ENCODE results near the gene TMCO2. TPM values are rescaled to one million over a fixed set of nuclear protein-coding genes. Genes with fewer than 3 reads are reported as not detected.

TMCO2 gene
- total and polyA plus RNA-seq, 10 of the 15 experiments (the other 5 are each of a cell fraction or from before 2014, with no cell fraction given): not detected

GRCh38 chr1:40268211-40268610, 20.5 kb downstream of the TMCO2 start:
- H3K9me3 ChIP-seq (replicated peaks; ENCODE audit: control insufficient read depth, insufficient read depth, low read length): no peaks in the 10 kb centered on the region
- no peak overlapping the region for H3K4me2 ChIP-seq (ENCODE audit: control insufficient read depth, insufficient read depth)
- TF ChIP-seq IRF5 (IDR thresholded peaks at IDR 0.05; ENCODE audit: borderline replicate concordance) (no peak), REST (IDR thresholded peaks at IDR 0.05; ENCODE audit: low read depth, low read length) (no peak), HDAC6 (IDR thresholded peaks at IDR 0.05; ENCODE audit: unreplicated experiment) (no peak), RAD51 (IDR thresholded peaks at IDR 0.05) (no peak), MYC (IDR thresholded peaks at IDR 0.05; ENCODE audit: insufficient read depth, insufficient read length, insufficient replicate concordance, low read length, severe bottlenecking) (no peak), HSF1 (IDR thresholded peaks at IDR 0.05; ENCODE audit: low read depth, low read length) (no peak), SKIL (IDR thresholded peaks at IDR 0.05; ENCODE audit: low read depth, poor library complexity, severe bottlenecking) (no peak), BMI1 (IDR thresholded peaks at IDR 0.05; ENCODE audit: borderline replicate concordance) (no peak), SMAD1 (IDR thresholded peaks at IDR 0.05; ENCODE audit: low read depth, partially characterized antibody) (no peak), WRNIP1 (IDR thresholded peaks at IDR 0.05; ENCODE audit: borderline replicate concordance, low read depth, low read length) (no peak)
- BruUV-seq (replicated peaks): no TSS peak
- no peak overlapping the region for H3K9ac ChIP-seq (ENCODE audit: control insufficient read depth, insufficient read depth, low read length)
- POLR2A ChIA-PET: interaction anchor here (0.6 kb wide), 1 partner anchor 13 kb away, joined by 4 read pairs; no protein-coding TSS in a partner anchor
- peaks cover 1% of the 10 kb centered on the region; the same call in 1 of the 2 replicates for H3K79me2 ChIP-seq (ENCODE audit: control insufficient read depth, insufficient read depth, low read length)
- FAIRE-seq (no peak), ATAC-seq (no peak), DNase-seq (ENCODE audit: low read depth, low spot score) (no peak)
- SMC1A ChIA-PET (ENCODE audit: uncharacterized antibody, unreplicated experiment): interaction anchor here (2.0 kb wide), 1 partner anchor 115 kb away, joined by 8 read pairs; no protein-coding TSS in a partner anchor
- H2AFZ ChIP-seq (ENCODE audit: control insufficient read depth, low read depth, low read length): no peak overlapping the region
- RAD21 ChIA-PET (ENCODE audit: unreplicated experiment): no interaction called here
- in situ Hi-C loops (cut with MboI): no loop called here
- H4K20me1 ChIP-seq (ENCODE audit: control insufficient read depth, insufficient read depth): no peaks in the 10 kb centered on the region
- no peaks in the 10 kb centered on the region for H3K27me3 ChIP-seq (replicated peaks in 1 of 2; ENCODE audit: control insufficient read depth in 2 of 2, insufficient read depth in 2 of 2, low read length in 1 of 2)
- intact Hi-C loops (cut with micrococcal nuclease; ENCODE audit: unreplicated experiment): no loop called here
- no peak overlapping the region for H3K27ac ChIP-seq (ENCODE audit: control insufficient read depth, insufficient read depth)
- H3K36me3 ChIP-seq (ENCODE audit: control insufficient read depth in 2 of 2, insufficient read depth in 2 of 2, low read length in 1 of 2): peaks cover 2 to 10% of the 10 kb centered on the region in 2 experiments; a peak in 3 of 4 replicates
- H3K4me3 ChIP-seq: no peak overlapping the region
- CTCF ChIA-PET: interaction anchor here (2.0 to 2.5 kb wide), 2 partner anchors 47 to 116 kb away, joined by 5 to 7 read pairs; no protein-coding TSS in a partner anchor
- peaks cover 10% of the 10 kb centered on the region; the same call in 1 of the 2 replicates for H3K4me1 ChIP-seq (ENCODE audit: control insufficient read depth, insufficient read depth, low read length)
